ENCODE results near the gene ITIH4.

Gene ITIH4

GRCh38 chr3:52798376-52798977 is 32.0 kb downstream of the ITIH4 start:
- peak overlapping the region; percentile 18 to 34 for H3K27ac ChIP-seq
- TF ChIP-seq CTCF (IDR thresholded peaks at IDR 0.05): no peak
- no peak for DNase-seq (ENCODE audit: low spot score)

GRCh38 chr3:52796411-52796810 is 34.1 kb downstream of the ITIH4 start:
- H3K27ac ChIP-seq: peak overlapping the region in 1 of 2 donors; percentile 88
- no peak for TF ChIP-seq CTCF (IDR thresholded peaks at IDR 0.05)
- H3K4me3 ChIP-seq: no peak overlapping the region
- DNase-seq (ENCODE audit: low spot score): no peak

More at GRCh38 chr3:52798376-52798977, 32.0 kb downstream of the ITIH4 start:
- H3K4me3 ChIP-seq: no peak overlapping the region

- H3K4me3 ChIP-seq: peak overlapping the region; percentile 3
- no peak for TF ChIP-seq CTCF (IDR thresholded peaks at IDR 0.05)
- DNase-seq (ENCODE audit: low spot score): no peak
- peak overlapping the region; percentile 55 to 88 for H3K27ac ChIP-seq
Measured at GRCh38 chr3:52795298-52795900, 35.1 kb downstream of the ITIH4 start.

- Histone ChIP-seq H3K4me3 (peak within 1 kb of the TSS; percentile 3), H3K27ac (peak within 1 kb of the TSS; percentile 55 to 88)
- peak; percentile 85 for DNase-seq (ENCODE audit: low spot score)
- TF ChIP-seq CTCF (IDR thresholded peaks at IDR 0.05): no peak
Measured at GRCh38 chr3:52794612-52795099, 35.8 kb downstream of the ITIH4 start, which contains the start of gene ITIH3. TSS of gene ITIH3 (plus strand) at chr3:52794796. CDS start at chr3:52794804, 8 bp downstream.

- DNase-seq (ENCODE audit: low spot score): no peak
- peak overlapping the region; percentile 3 for H3K4me3 ChIP-seq
- TF ChIP-seq CTCF (IDR thresholded peaks at IDR 0.05): no peak
- peak overlapping the region; percentile 55 to 88 for H3K27ac ChIP-seq
Measured at GRCh38 chr3:52793702-52794611, 36.5 kb downstream of the ITIH4 start.

- no peak for DNase-seq (ENCODE audit: low spot score)
- TF ChIP-seq CTCF (IDR thresholded peaks at IDR 0.05): no peak
- Histone ChIP-seq H3K27ac (peak overlapping the region in 1 of 2 donors; percentile 88), H3K4me3 (no peak overlapping the region)
Measured at GRCh38 chr3:52792961-52793695, 37.3 kb downstream of the ITIH4 start.
